Measurements from ENCODE around the gene HLA-F.
A peak's percentile ranks its signal among the peaks of the same experiment; 100 is the strongest.

Gene HLA-F

DNA sequence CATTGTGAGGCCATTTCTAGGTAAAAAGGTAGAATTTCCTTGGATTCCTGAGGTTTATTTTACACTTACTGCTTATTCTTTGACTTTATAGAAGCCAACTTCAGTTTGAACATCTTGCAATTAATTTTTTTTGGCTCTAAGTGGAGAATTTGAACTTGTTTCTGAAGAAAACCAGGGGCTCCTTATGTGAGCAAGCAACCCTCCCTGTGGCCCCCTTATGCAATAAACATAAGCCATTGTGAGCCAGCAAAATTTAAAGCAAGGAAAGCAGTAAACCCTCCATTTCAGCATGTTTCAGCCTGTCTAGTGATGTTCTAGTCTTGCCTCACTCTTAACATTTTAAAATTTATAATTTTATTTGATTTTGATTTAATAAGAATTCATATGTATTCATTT lies 5.6 kb downstream of the HLA-F start:
- no peaks in the 10 kb centered on the region for H3K9me3 ChIP-seq (ENCODE audit: control extremely low read depth in 1 of 5, control insufficient read depth in 4 of 5, insufficient read depth in 2 of 5, low read depth in 1 of 5, low read length in 4 of 5)
- no peak for DNase-seq
- peaks cover 0 to 3% (median 0%) of the 10 kb centered on the region in 5 experiments for H3K27me3 ChIP-seq (replicated peaks in 2 of 5; ENCODE audit: control insufficient read depth in 4 of 5, insufficient read depth in 5 of 5, low read length in 4 of 5)
- POLR2A ChIA-PET: no interaction called here
- H3K4me1 ChIP-seq (ENCODE audit: control extremely low read depth in 1 of 4, control insufficient read depth in 4 of 4, insufficient read depth in 4 of 4, low read length in 3 of 4): peaks cover 0 to 17% (median 6%) of the 10 kb centered on the region in 4 experiments
- H3K27ac ChIP-seq (ENCODE audit: insufficient read depth in 1 of 2, low read depth in 1 of 2, low read length in 2 of 2, poor library complexity in 1 of 2, severe bottlenecking in 2 of 2): no peak overlapping the region
- CTCF ChIA-PET: interaction anchor here (2.6 kb wide), 1 partner anchor 20 kb away, joined by 8 read pairs; no protein-coding TSS in a partner anchor
- H3K4me3 ChIP-seq (ENCODE audit: control insufficient read depth in 1 of 7, extremely low read depth in 1 of 7, insufficient read depth in 4 of 7, low read depth in 2 of 7, low read length in 6 of 7): no peak overlapping the region
- peaks cover 0 to 33% (median 8%) of the 10 kb centered on the region in 4 experiments for H3K36me3 ChIP-seq (ENCODE audit: control insufficient read depth in 4 of 4, insufficient read depth in 4 of 4, low read length in 3 of 4)

DNA sequence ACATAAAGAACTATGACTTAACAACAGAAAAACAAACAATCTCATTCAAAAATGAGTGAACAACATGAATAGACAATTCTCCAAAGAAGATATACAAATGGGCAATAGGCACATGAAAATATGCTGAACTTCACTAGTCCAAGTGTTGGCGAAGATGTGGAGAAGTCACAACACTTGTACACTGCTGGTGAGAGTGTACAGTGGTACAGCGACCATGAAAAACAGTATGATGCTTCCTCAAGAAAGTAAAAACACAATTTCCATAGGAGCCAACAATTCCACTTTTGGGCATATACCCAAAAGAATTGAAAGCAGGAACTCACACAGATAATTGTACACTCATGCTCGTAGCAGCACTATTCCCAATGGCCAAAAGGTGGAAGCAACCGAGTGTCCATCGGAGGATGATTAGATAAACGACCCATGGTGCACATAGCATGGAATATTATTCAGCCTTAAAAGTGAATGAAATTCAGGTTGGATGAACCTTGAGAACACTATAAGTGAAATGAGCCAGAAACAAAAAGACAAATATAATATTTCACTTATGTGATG lies 6.6 kb downstream of the HLA-F start:
- 94% methylated on average over 6 of the region's 6 CpGs for WGBS (ENCODE audit: insufficient coverage)
- CTCF ChIA-PET: interaction anchor here (0.9 to 10.9 kb wide), 2 partner anchors 21 to 105 kb away, joined by 3 to 118 read pairs; no protein-coding TSS in a partner anchor

DNA sequence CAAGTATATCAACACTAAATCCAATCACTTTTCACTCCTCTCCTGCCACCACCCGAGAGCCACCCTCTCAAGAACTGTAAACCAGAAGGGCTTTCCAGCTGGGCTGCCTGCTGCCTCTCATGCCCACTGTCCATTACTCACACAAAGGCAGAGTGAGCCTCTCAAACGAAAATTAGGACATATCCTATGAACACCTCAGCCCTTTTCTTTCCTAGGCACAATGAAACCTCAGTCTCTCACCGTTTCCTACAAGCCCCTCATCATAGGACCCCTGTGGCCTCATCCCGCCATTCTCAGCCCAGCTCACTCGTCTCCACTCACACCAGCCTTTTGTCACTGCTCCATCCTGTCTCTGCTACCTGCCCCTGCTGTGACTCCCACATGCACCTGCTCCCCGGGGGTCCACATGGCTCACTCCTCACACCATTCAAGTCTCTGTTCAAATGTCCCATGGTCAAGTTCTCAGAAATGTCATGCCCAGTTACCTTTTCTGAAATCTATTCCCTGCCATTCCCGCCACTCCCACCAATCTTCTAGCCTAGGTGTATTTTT lies 7.4 kb downstream of the HLA-F start:
- Histone ChIP-seq H3K4me3 (ENCODE audit: control insufficient read depth in 1 of 7, extremely low read depth in 1 of 7, insufficient read depth in 4 of 7, low read depth in 2 of 7, low read length in 6 of 7) (no peak overlapping the region), H3K27me3 (replicated peaks in 2 of 5; ENCODE audit: control insufficient read depth in 4 of 5, insufficient read depth in 5 of 5, low read length in 4 of 5) (no peaks in the 10 kb centered on the region), H3K4me1 (ENCODE audit: control extremely low read depth in 1 of 4, control insufficient read depth in 4 of 4, insufficient read depth in 4 of 4, low read length in 3 of 4) (peaks cover 0 to 7% (median 0%) of the 10 kb centered on the region in 4 experiments), H3K27ac (ENCODE audit: insufficient read depth in 1 of 2, low read depth in 1 of 2, low read length in 2 of 2, poor library complexity in 1 of 2, severe bottlenecking in 2 of 2) (no peak overlapping the region), H3K36me3 (ENCODE audit: control insufficient read depth in 4 of 4, insufficient read depth in 4 of 4, low read length in 3 of 4) (peaks cover 0 to 25% (median 4%) of the 10 kb centered on the region in 4 experiments), H3K9me3 (ENCODE audit: control extremely low read depth in 1 of 5, control insufficient read depth in 4 of 5, insufficient read depth in 2 of 5, low read depth in 1 of 5, low read length in 4 of 5) (no peaks in the 10 kb centered on the region)
- WGBS (ENCODE audit: insufficient coverage): 81% methylated on average over 5 of the region's 7 CpGs
- ChIA-PET CTCF (interaction anchor here (0.9 to 10.9 kb wide), 2 partner anchors 20 to 104 kb away, joined by 3 to 118 read pairs; no protein-coding TSS in a partner anchor), POLR2A (no interaction called here)
- DNase-seq: no peak

More for the DNA sequence above, 6.6 kb downstream of the HLA-F start:
- no peaks in the 10 kb centered on the region for H3K9me3 ChIP-seq (ENCODE audit: control extremely low read depth in 1 of 5, control insufficient read depth in 4 of 5, insufficient read depth in 2 of 5, low read depth in 1 of 5, low read length in 4 of 5)
- H3K36me3 ChIP-seq (ENCODE audit: control insufficient read depth in 4 of 4, insufficient read depth in 4 of 4, low read length in 3 of 4): peaks cover 0 to 33% (median 8%) of the 10 kb centered on the region in 4 experiments
- no peaks in the 10 kb centered on the region for H3K27me3 ChIP-seq (replicated peaks in 2 of 5; ENCODE audit: control insufficient read depth in 4 of 5, insufficient read depth in 5 of 5, low read length in 4 of 5)
- no peak for DNase-seq
- peaks cover 0 to 12% (median 1%) of the 10 kb centered on the region in 4 experiments for H3K4me1 ChIP-seq (ENCODE audit: control extremely low read depth in 1 of 4, control insufficient read depth in 4 of 4, insufficient read depth in 4 of 4, low read length in 3 of 4)
- no peak overlapping the region for H3K4me3 ChIP-seq (ENCODE audit: control insufficient read depth in 1 of 7, extremely low read depth in 1 of 7, insufficient read depth in 4 of 7, low read depth in 2 of 7, low read length in 6 of 7)
- H3K27ac ChIP-seq (ENCODE audit: insufficient read depth in 1 of 2, low read depth in 1 of 2, low read length in 2 of 2, poor library complexity in 1 of 2, severe bottlenecking in 2 of 2): no peak overlapping the region
- POLR2A ChIA-PET: no interaction called here

DNA sequence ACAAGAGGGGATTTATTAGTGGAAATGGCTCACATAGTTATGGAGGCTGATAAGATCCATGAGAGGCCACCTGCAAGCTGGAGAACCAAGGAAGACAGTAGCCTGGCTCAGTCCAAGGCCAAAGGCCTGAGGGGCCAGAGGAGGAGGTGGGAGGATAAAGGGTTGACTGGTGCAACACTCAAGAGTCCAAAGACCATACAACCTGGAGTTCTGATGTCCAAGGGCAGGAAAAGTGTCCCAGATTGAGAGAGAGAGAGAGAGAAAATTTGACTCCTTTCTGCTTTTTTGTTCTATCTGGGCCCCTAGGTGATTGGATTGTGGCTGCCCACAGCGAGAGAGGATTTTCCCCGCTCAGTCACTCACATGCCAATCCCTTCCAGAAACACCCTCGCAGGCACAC lies 8.0 kb downstream of the HLA-F start:
- no peak overlapping the region for H3K27ac ChIP-seq (ENCODE audit: insufficient read depth in 1 of 2, low read depth in 1 of 2, low read length in 2 of 2, poor library complexity in 1 of 2, severe bottlenecking in 2 of 2)

DNA sequence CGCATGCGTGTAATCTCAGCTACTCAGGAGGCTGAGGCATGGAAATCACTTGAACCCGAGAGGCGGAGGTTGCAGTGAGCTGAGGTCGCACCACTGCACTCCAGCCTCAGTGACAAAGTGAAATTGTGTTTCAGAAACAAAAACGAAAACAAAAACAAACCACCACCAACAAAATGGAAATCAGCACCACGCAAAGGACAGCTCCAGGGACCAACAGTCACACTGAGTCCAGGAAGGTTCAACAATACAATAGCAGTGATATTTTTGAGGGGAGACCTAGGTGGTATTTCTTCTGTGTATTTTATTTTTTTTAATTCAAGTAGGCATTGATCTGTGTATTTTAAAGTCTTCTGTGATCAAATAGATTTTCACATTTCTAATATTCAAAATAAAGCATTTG lies 9.8 kb downstream of the HLA-F start:
- Histone ChIP-seq H3K27ac (ENCODE audit: insufficient read depth in 1 of 2, low read depth in 1 of 2, low read length in 2 of 2, poor library complexity in 1 of 2, severe bottlenecking in 2 of 2) (no peak overlapping the region), H3K4me1 (ENCODE audit: control extremely low read depth in 1 of 4, control insufficient read depth in 4 of 4, insufficient read depth in 4 of 4, low read length in 3 of 4) (peaks cover 0 to 4% (median 0%) of the 10 kb centered on the region in 4 experiments), H3K9me3 (ENCODE audit: control extremely low read depth in 1 of 5, control insufficient read depth in 4 of 5, insufficient read depth in 2 of 5, low read depth in 1 of 5, low read length in 4 of 5) (no peaks in the 10 kb centered on the region), H3K27me3 (replicated peaks in 2 of 5; ENCODE audit: control insufficient read depth in 4 of 5, insufficient read depth in 5 of 5, low read length in 4 of 5) (peaks cover 0 to 2% (median 0%) of the 10 kb centered on the region in 5 experiments), H3K36me3 (ENCODE audit: control insufficient read depth in 4 of 4, insufficient read depth in 4 of 4, low read length in 3 of 4) (peaks cover 0 to 2% (median 0%) of the 10 kb centered on the region in 4 experiments), H3K4me3 (ENCODE audit: control insufficient read depth in 1 of 7, extremely low read depth in 1 of 7, insufficient read depth in 4 of 7, low read depth in 2 of 7, low read length in 6 of 7) (no peak overlapping the region)
- CTCF ChIA-PET: interaction anchor here (1.3 to 10.9 kb wide), 6 partner anchors 18 to 102 kb away, joined by 3 to 118 read pairs (median 6); no protein-coding TSS in a partner anchor
- POLR2A ChIA-PET: no interaction called here
- 86% methylated on average over 3 of the region's 7 CpGs for WGBS (ENCODE audit: insufficient coverage)
- no peak for DNase-seq

More for the DNA sequence above, 8.0 kb downstream of the HLA-F start:
- no peaks in the 10 kb centered on the region for H3K27me3 ChIP-seq (replicated peaks in 2 of 5; ENCODE audit: control insufficient read depth in 4 of 5, insufficient read depth in 5 of 5, low read length in 4 of 5)
- H3K4me3 ChIP-seq (ENCODE audit: control insufficient read depth in 1 of 7, extremely low read depth in 1 of 7, insufficient read depth in 4 of 7, low read depth in 2 of 7, low read length in 6 of 7): no peak overlapping the region
- POLR2A ChIA-PET: interaction anchor here (0.6 kb wide), 1 partner anchor 14 kb away, joined by 3 read pairs; no protein-coding TSS in a partner anchor
- CTCF ChIA-PET: interaction anchor here (1.0 to 10.9 kb wide), 3 partner anchors 20 to 37 kb away, joined by 3 to 118 read pairs (median 4); no protein-coding TSS in a partner anchor
- no CpG with 5 or more reads among the region's 3 CpGs for WGBS (ENCODE audit: insufficient coverage)
- H3K9me3 ChIP-seq (ENCODE audit: control extremely low read depth in 1 of 5, control insufficient read depth in 4 of 5, insufficient read depth in 2 of 5, low read depth in 1 of 5, low read length in 4 of 5): no peaks in the 10 kb centered on the region
- H3K4me1 ChIP-seq (ENCODE audit: control extremely low read depth in 1 of 4, control insufficient read depth in 4 of 4, insufficient read depth in 4 of 4, low read length in 3 of 4): peaks cover 0 to 4% (median 0%) of the 10 kb centered on the region in 4 experiments
- H3K36me3 ChIP-seq (ENCODE audit: control insufficient read depth in 4 of 4, insufficient read depth in 4 of 4, low read length in 3 of 4): peaks cover 0 to 19% (median 4%) of the 10 kb centered on the region in 4 experiments
- DNase-seq: no peak

DNA sequence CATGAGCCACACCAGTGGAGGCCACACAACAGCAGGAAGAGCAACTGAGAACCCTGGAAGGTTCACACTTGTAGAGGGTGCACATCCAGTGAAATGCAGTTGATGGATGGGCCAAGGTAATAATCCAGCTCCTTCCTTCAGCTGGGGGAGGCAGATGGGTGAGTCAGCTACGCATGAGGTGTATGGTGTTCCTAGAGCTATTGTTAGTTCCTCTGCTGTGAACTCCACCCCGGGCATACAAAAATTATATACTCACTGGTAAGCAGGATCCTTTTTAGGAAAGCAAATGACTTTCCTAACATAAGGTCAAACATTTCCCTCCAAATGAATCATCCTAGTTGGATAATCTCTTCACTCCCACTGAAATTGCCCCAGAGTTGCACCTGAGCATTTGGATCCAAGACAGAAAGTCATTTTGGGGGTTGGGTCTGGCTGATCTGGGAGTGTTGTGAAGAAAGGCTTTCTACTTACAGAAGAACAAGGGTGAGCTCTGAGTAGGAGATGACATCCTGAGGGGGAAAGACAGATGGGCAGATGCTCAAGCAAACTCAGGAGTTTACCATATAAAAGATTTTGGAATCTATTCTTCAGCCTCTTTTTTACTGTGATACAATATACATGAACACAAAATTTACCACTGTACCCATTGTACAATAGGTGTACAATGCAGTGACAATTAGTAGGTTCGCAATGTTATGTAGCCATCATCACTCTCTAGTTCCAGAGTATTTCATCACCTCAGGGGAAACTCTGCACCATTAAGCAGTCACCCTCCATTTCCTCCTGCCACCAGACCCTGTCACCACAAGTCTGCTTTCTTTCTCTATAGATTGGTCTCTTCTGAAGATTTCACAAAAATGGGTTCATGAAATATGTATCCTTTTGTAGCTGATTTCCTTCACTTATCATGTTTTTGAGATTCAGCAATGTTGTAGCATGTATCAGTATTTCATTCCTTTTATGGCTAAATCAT lies 11.1 kb downstream of the HLA-F start:
- DNase-seq: peak in 2 of 3 donors; percentile 49 to 58
- POLR2A ChIA-PET: interaction anchor here (0.6 kb wide), 1 partner anchor 18 kb away, joined by 3 read pairs; no protein-coding TSS in a partner anchor

More for the DNA sequence above, 11.1 kb downstream of the HLA-F start:
- WGBS (ENCODE audit: insufficient coverage): 71% methylated on average over 2 of the region's 3 CpGs
- Histone ChIP-seq H3K9me3 (ENCODE audit: control extremely low read depth in 1 of 5, control insufficient read depth in 4 of 5, insufficient read depth in 2 of 5, low read depth in 1 of 5, low read length in 4 of 5) (no peaks in the 10 kb centered on the region), H3K4me1 (ENCODE audit: control extremely low read depth in 1 of 4, control insufficient read depth in 4 of 4, insufficient read depth in 4 of 4, low read length in 3 of 4) (peaks cover 0 to 4% (median 0%) of the 10 kb centered on the region in 4 experiments), H3K27ac (ENCODE audit: insufficient read depth in 1 of 2, low read depth in 1 of 2, low read length in 2 of 2, poor library complexity in 1 of 2, severe bottlenecking in 2 of 2) (no peak overlapping the region), H3K27me3 (replicated peaks in 2 of 5; ENCODE audit: control insufficient read depth in 4 of 5, insufficient read depth in 5 of 5, low read length in 4 of 5) (peaks cover 0 to 2% (median 0%) of the 10 kb centered on the region in 5 experiments), H3K4me3 (ENCODE audit: control insufficient read depth in 1 of 7, extremely low read depth in 1 of 7, insufficient read depth in 4 of 7, low read depth in 2 of 7, low read length in 6 of 7) (no peak overlapping the region), H3K36me3 (ENCODE audit: control insufficient read depth in 4 of 4, insufficient read depth in 4 of 4, low read length in 3 of 4) (no peaks in the 10 kb centered on the region)
- CTCF ChIA-PET: interaction anchor here (1.0 to 10.9 kb wide), 9 partner anchors 10 to 100 kb away, joined by 3 to 118 read pairs (median 5); no protein-coding TSS in a partner anchor
